Duodenal mucosa (tissue), 2 donors: ENCODE data around the gene PPP3R1.

Source experiments
- H3K27ac ChIP-seq: one replicate; pipeline ENCODE4 v1.7.0; 2013; ENCODE audit warnings: low read depth, low read length
- H3K27me3 ChIP-seq, 2 donors: one replicate each; pipeline ENCODE4 v1.7.0; 2013; ENCODE audit warnings: low read length in 2 of 2, control low read depth in 1 of 2; ENCODE audit not compliant: insufficient read depth in 2 of 2, control insufficient read depth in 1 of 2
- H3K36me3 ChIP-seq, 2 donors: one replicate each; pipeline ENCODE4 v1.7.0; 2013; ENCODE audit warnings: low read length in 2 of 2, control low read depth in 1 of 2; ENCODE audit not compliant: insufficient read depth in 2 of 2, control insufficient read depth in 1 of 2
- H3K4me1 ChIP-seq, 2 donors: one replicate each; pipeline ENCODE4 v1.7.0; 2013; ENCODE audit warnings: low read length in 2 of 2, control low read depth in 1 of 2; ENCODE audit not compliant: insufficient read depth in 2 of 2, control insufficient read depth in 1 of 2
- H3K4me3 ChIP-seq, 2 donors: one replicate each; pipeline ENCODE4 v1.7.0; 2013; ENCODE audit warnings: low read length in 2 of 2, low read depth in 1 of 2
- H3K9ac ChIP-seq, 2 donors: one replicate each; pipeline ENCODE4 v1.7.0; 2013; ENCODE audit warnings: low read length in 2 of 2, low read depth in 1 of 2
- H3K9me3 ChIP-seq, 2 donors: one replicate each; pipeline ENCODE4 v1.7.0; 2013; ENCODE audit warnings: low read length in 2 of 2, control low read depth in 1 of 2; ENCODE audit not compliant: control insufficient read depth in 1 of 2

PPP3R1 gene

GRCh38 chr2:68287580-68288441 lies 35.5 kb upstream of the PPP3R1 start:
- Histone ChIP-seq H3K36me3 (no peaks in the 10 kb centered on the region), H3K27me3 (no peaks in the 10 kb centered on the region), H3K9ac (no peak overlapping the region), H3K4me1 (peaks cover 0 to 7% of the 10 kb centered on the region in 2 donors), H3K27ac (no peak overlapping the region), H3K9me3 (no peaks in the 10 kb centered on the region), H3K4me3 (no peak overlapping the region)

GRCh38 chr2:68284896-68285295 lies 32.6 kb upstream of the PPP3R1 start:
- no peak overlapping the region for H3K27ac ChIP-seq
- peaks cover 0 to 1% of the 10 kb centered on the region in 2 donors for H3K27me3 ChIP-seq
- no peak overlapping the region for H3K4me3 ChIP-seq
- H3K9me3 ChIP-seq = no peaks in the 10 kb centered on the region
- H3K36me3 ChIP-seq = no peaks in the 10 kb centered on the region
- peaks cover 0 to 7% of the 10 kb centered on the region in 2 donors for H3K4me1 ChIP-seq
- no peak overlapping the region for H3K9ac ChIP-seq

- H3K27ac ChIP-seq = no peak overlapping the region
- H3K4me3 ChIP-seq = no peak overlapping the region
- peaks cover 0 to 7% of the 10 kb centered on the region in 2 donors for H3K4me1 ChIP-seq
- peaks cover 0 to 5% of the 10 kb centered on the region in 2 donors for H3K27me3 ChIP-seq
- no peaks in the 10 kb centered on the region for H3K9me3 ChIP-seq
- H3K36me3 ChIP-seq = no peaks in the 10 kb centered on the region
- no peak overlapping the region for H3K9ac ChIP-seq
Measured at GRCh38 chr2:68283419-68283812, 31.1 kb upstream of the PPP3R1 start.

DNA sequence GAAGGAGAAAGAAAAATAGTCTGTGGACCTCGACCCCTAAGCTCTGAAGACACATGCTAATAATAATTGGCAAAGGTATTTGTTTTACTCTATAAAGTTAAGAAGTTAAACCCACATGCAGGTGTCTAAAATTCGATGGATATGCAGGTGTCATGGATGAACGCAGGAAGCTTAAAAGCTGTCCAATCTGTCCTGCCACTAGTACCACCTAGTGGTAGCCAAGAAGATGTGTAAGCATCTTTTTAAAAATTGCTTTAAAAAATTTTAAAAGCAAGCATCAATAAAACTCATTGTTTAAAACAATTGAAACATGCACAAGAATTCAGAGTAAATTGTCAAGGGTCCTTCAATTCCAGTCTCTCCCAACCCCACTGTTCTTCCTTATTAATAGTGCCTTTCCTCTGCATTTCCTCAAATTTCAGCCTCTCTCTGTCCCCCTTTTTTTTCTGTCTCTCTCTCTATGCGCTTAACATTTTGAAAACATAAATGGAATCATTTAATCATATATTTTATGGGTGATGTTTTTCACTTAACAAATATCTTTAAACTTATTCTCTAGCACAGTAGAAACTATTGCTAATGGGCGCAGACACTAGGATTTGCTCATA lies 30.6 kb upstream of the PPP3R1 start:
- Histone ChIP-seq H3K27ac (no peak overlapping the region), H3K9ac (no peak overlapping the region), H3K4me1 (peaks cover 0 to 7% of the 10 kb centered on the region in 2 donors), H3K4me3 (no peak overlapping the region), H3K36me3 (no peaks in the 10 kb centered on the region), H3K9me3 (no peaks in the 10 kb centered on the region), H3K27me3 (peaks cover 0 to 5% of the 10 kb centered on the region in 2 donors)

DNA sequence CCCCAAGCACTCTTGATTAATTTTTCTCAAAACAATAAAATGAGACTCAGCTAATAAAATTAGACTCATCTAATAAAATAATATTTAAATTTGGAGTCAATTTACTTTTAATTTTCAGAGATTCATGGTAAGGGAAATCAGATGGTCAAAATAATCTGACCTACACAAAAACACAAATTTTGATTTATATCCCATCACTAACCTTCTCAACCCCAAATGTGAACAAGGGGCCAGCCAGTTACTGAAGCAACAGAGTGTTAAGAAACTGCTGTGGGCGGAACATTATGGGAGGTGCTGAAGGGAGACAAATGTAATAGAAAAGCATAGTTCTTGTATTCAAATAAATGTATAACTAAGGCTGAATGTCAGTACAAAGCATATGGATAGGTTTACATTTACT lies 28.5 kb upstream of the PPP3R1 start:
- no peaks in the 10 kb centered on the region for H3K4me1 ChIP-seq

DNA sequence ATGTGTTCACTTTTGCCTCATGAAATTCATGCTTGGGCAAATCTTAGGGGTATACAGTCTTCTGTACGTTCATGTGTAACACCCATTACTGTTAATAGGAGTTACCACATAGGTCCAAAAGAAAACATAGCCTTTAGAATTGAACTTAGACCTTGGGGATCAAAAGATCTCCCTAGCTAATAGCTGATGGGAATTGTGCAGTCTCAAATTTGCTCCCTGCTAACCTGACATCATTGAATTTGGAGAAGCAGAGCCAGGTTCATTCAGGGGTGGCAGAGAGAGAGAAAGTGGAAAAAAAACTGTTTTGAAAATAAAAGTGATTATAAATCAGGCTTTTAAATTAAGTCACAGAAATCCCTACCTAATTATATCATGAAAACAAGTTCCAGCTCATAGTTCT lies 28.0 kb upstream of the PPP3R1 start:
- Histone ChIP-seq H3K27ac (no peak overlapping the region), H3K27me3 (peaks cover 0 to 5% of the 10 kb centered on the region in 2 donors), H3K4me1 (no peaks in the 10 kb centered on the region)

More for the DNA sequence above, 28.5 kb upstream of the PPP3R1 start:
- no peak overlapping the region for H3K9ac ChIP-seq
- H3K4me3 ChIP-seq = no peak overlapping the region
- peaks cover 0 to 5% of the 10 kb centered on the region in 2 donors for H3K27me3 ChIP-seq
- no peak overlapping the region for H3K27ac ChIP-seq
- H3K36me3 ChIP-seq = no peaks in the 10 kb centered on the region
- H3K9me3 ChIP-seq = no peaks in the 10 kb centered on the region

GRCh38 chr2:68279691-68280090 lies 27.4 kb upstream of the PPP3R1 start:
- Histone ChIP-seq H3K27me3 (peaks cover 0 to 5% of the 10 kb centered on the region in 2 donors), H3K36me3 (no peaks in the 10 kb centered on the region), H3K4me1 (no peaks in the 10 kb centered on the region), H3K27ac (no peak overlapping the region), H3K9me3 (no peaks in the 10 kb centered on the region), H3K9ac (no peak overlapping the region), H3K4me3 (no peak overlapping the region)

More for the DNA sequence above, 28.0 kb upstream of the PPP3R1 start:
- no peaks in the 10 kb centered on the region for H3K36me3 ChIP-seq
- H3K9ac ChIP-seq = no peak overlapping the region
- no peaks in the 10 kb centered on the region for H3K9me3 ChIP-seq
- no peak overlapping the region for H3K4me3 ChIP-seq

DNA sequence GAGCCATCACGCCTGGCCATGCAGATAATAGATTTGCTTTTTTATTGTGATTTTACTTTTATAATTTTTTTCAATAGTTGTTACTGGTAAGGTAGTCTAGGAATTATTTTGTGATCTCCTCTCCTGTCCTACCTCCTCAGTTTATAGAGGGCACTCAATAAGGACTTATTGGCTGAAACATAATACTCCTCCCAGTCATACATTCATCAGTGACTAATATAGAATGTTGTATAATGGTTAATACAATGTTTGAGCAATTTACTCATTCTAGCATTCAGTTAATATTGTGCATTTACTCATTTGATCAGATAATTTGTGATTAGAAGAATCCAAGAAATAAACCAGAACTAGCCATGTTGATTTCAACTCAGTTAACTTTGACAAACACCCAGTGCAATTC lies 25.8 kb upstream of the PPP3R1 start:
- Histone ChIP-seq H3K36me3 (no peaks in the 10 kb centered on the region), H3K27ac (no peak overlapping the region), H3K4me3 (no peak overlapping the region), H3K9ac (no peak overlapping the region), H3K9me3 (no peaks in the 10 kb centered on the region), H3K4me1 (no peaks in the 10 kb centered on the region), H3K27me3 (peaks cover 0 to 5% of the 10 kb centered on the region in 2 donors)

DNA sequence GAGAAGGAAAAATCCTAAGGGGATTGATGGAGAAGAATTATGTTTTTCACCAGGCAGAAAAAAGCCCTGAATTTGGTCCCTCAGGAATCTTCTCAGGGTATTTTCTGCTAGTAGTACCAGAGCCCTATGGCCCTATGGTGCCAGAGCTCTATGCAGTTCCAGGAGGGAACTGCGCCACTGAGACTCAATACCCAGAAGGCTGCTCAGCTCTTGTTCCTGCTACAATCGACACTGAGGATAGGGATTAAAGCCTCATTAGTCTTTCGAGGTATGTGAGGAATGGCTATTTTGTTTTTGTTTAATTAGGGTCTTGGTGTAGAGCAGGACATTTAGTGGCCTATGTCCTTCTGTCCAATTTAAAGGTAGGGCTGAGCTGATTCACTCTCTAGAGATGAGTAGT lies 21.7 kb upstream of the PPP3R1 start:
- Histone ChIP-seq H3K9me3 (no peaks in the 10 kb centered on the region), H3K36me3 (no peaks in the 10 kb centered on the region), H3K4me1 (no peaks in the 10 kb centered on the region), H3K9ac (no peak overlapping the region), H3K27me3 (no peaks in the 10 kb centered on the region), H3K4me3 (no peak overlapping the region), H3K27ac (no peak overlapping the region)

GRCh38 chr2:68272246-68272994 lies 20.1 kb upstream of the PPP3R1 start:
- Histone ChIP-seq H3K4me3 (no peak overlapping the region), H3K9ac (no peak overlapping the region)

More at GRCh38 chr2:68272246-68272994, 20.1 kb upstream of the PPP3R1 start:
- Histone ChIP-seq H3K27me3 (no peaks in the 10 kb centered on the region), H3K4me1 (no peaks in the 10 kb centered on the region), H3K36me3 (no peaks in the 10 kb centered on the region), H3K9me3 (no peaks in the 10 kb centered on the region), H3K27ac (no peak overlapping the region)
